DMS79 treated with DMSO at 0.1 percent for 48 hours (cell line): ENCODE measurements around the gene SCOC.
"Not testable (repeated sequence)": the region's sequence is repeated elsewhere in the genome, so short reads cannot be mapped to it uniquely, and the experiment has no call there.

ENCODE experiments used
- DNase-seq: peaks from one replicate; lab custom pipeline; 2025; lab: John Stamatoyannopoulos, UW

Gene SCOC

DNA sequence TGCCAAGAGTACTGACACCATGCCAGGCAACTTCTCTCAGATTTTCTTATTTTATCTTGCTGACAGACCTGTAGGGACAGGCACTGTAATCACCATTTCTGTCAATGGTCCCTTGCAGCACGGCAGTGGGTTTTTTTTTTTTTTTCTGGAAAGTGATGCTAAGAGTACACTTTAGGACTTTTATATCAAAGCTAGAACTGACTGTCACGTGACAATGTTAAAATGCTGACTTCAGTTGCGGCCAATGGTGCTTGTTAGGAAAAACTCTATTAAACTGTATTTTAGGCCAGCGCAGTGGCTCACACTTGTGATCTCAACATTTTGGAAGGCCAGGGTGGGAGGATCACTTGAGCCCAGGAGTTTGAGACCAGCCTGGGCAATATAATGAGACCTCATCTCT lies 12.3 kb upstream of the SCOC start:
- DNase-seq: no peak

DNA sequence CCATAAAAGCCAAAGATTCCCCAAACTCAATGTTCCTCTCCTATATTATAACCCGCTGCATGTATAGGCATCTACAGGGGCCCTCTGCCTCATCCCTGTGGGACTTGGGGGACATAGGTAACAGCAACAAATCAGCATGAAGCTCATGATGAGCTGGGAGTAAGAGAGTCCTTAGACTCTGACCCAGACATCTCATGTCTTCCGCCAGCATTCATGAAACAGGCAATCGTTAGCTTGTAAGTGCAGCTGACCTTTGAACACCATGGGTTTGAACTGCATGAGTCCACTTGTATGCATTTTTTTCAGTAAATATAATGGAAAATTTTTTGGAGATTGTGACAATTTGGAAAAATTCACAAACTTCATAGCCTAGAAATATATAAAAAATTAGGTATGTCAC lies 10.4 kb upstream of the SCOC start:
- no peak for DNase-seq

DNA sequence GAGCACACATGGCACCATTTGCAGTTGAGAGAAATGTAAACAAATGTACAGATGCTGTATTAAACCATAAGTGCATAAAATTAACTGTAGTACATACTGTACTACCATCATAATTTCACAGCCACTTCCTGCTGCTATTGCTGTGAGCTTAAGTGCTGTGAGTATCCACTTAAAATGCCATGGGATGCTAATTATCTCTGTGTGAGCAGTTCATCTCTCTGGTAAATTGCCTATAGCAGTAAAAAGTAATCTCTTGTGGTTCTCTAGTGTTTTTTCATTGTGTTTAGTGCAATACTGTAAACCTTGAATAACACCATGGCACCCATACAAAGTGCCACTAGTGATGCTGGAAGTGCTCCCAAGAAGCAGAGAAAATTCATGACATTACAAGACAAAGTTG lies 9.9 kb upstream of the SCOC start:
- DNase-seq: peak; percentile 70

DNA sequence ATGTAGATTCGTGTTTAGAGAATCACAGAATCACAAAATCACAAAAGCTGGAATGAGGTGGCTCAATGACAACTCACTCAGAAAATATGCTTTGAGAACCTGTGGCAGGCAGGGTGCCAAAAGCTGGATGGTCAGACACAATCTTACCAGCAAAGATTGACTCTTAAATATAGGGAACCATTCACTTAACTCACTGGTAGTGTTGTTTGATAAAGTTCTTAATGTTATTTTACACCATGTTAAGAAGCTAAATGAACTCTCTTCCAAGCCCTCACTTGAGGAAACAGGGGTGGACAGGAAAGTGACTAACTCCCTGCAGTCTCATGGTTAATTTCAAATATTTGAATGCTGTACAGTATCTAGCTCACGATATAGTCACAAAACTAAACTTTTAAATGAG lies 5.7 kb upstream of the SCOC start:
- DNase-seq: no peak

DNA sequence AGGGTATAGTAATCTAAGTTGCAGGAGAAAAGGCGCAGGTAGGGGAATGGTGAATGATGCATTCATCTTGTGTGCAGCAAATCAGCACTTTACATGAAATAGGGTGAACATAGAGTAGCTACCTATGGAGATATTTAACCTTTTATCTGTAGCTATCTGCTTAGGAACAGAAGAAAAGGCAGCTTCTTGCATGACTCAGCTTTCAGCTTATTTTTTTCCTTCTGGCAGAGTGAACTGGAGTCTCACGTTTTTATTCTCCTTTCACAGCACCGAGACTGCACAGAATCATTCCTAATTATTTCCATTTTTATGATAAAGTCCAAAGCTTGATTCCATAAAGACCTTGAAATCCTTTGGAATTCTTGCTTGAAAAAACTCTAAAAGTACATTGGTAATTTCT lies 4.8 kb upstream of the SCOC start:
- DNase-seq: no peak

DNA sequence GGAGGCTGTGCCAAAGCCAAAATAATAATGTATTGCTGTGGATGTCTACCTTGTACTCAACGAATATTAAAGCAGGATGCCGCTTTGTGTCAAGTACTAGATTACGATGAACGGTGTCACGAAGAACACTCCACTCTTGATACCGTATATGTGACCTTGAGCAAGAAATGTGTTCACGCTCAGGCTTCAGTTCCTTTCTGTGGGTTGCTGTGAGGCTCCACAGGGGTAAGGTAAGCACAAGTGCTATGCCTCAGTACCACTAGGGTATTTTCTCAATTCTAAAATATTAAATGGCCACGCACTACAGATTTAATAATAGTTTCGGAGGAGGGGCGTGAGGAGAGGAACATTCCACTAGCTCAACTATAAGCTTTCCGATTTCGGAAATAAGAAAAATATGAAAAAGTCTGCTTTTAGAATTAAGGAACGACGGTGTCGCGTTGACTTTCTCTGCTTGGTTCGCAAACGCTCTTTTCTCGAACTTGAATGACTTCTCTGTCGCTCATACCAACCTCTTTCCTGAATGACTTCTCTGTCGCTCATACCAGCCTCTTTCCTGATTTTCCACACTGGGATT lies 607 bp upstream of the SCOC start:
- DNase-seq: peak; percentile 28

DNA sequence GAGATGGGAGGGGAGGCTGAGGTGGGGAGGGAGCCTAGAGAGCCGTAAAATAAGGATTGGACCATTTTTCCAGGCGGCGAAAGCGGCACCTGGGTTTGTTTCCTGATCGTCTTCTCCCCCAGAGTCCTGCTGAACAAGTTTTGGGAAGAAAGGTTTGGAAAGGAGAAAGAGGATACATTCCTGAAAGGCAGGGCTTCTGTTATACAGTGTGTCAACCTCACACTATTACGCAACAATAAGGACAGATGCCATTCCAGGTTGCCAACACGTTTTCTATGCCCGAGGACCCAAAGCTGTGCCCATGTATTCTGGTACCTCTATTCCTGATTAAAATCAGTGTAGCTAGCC lies 658 bp downstream of the SCOC start:
- DNase-seq: no peak

DNA sequence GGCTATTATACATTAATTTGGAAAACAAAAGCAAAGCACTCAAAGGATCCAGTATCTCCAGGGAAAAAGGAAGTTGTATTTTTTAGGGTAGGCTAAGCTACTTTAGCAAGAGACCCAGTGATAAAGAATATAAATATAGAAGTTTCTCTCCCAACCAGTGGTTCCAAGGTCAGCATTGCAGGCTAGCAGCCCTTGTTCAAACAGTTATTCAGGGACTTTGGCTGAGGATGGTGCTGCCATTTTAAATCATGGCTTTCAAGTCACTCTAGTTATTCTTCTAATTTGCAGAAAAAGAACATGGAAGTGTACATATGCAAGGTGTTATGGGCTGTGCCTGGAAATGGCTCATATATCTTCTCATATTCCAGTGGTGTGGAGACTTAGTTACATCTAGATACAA lies 9.3 kb downstream of the SCOC start:
- DNase-seq: no peak

DNA sequence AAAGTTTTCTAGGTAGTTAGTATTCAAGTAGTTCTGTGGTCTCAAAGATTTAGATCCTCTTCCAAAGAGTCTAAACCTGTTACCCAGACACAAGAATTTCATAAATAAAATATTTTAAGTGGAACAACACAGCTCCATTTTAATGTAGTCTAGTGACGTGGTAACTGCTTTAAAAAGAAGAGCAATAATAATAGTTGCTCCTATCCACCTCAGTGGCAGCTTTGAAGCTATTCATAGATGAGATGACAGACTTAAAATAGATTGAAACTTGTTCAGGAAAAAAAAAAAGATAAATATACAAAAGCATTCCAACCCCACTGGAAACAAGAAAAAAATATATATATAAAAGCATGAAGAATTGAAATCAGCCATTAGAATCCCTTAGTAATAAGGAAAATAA lies 14.6 kb downstream of the SCOC start:
- no peak for DNase-seq

DNA sequence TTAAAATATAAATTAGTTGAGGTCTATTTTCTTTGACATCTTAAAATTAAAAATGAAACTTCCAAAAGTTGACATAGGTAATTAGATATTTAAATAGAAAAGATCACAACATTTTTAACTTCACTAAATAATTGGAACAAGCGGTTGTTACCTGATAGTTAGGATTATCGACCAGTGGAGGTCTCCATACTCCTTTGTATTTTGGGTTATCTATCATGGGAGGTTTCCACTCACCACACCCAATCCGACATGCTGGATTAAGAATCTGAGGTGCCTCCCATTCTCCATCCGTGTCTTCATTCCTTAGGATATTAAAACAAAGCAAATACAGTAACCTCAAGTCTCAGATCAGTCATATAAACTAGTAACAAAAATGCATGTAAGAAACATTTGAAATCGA lies 22.2 kb downstream of the SCOC start:
- DNase-seq: no peak

DNA sequence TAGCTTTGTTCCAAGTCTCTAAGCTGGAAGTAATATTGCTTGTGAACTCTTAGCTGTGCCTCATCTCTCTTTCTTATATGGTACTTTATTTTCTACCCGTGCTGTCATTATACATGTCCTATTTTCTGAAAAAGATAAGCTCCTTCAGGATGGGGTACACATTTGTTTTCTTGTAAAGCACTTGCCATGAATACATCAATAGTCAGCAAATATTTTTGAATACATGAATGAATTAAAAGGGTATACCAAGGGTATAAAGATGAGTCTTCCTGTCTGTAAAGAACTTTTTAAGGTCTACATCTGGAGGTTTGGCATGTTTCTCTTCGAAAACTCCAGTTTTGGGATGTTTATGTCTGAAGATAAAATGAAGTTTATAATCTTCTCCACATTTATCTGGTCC lies 26.7 kb downstream of the SCOC start:
- DNase-seq: no peak

DNA sequence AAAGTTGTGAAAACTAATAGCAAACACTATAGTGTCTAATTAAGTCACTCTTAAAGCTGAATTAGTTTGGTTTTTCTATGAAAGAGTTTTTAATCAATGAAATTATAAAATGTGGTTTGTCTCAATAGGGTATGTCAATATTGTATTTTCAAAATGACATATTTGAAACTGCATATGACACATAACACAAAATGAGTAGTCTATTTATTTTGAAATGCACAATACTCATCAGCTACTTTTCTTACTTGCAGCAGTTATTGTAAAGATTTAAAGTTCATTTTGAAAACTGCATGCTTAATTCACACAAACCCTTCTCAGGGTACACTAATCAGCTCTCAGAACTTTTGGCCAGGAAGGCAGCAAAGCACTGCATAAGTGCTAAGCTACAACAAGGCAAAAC lies 32.8 kb downstream of the SCOC start:
- no peak for DNase-seq

DNA sequence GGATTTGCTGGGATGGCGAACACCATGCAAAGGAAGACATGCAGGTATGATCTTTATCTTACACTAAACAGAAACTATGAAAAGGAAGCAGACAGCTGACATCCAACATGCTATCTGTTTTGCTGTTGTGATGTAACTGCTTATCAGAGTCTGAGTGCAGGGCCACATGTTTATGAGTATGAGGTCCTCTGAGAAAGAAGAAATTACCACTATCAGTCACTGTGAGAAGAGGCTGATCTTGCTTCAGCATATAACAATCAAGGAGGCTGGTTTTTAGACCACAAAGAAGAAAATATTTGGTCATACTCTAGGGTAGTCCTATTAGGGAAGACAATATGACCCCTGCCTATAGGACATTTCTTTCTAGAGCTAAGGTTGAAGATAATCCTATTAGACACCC lies 35.5 kb downstream of the SCOC start:
- no peak for DNase-seq

DNA sequence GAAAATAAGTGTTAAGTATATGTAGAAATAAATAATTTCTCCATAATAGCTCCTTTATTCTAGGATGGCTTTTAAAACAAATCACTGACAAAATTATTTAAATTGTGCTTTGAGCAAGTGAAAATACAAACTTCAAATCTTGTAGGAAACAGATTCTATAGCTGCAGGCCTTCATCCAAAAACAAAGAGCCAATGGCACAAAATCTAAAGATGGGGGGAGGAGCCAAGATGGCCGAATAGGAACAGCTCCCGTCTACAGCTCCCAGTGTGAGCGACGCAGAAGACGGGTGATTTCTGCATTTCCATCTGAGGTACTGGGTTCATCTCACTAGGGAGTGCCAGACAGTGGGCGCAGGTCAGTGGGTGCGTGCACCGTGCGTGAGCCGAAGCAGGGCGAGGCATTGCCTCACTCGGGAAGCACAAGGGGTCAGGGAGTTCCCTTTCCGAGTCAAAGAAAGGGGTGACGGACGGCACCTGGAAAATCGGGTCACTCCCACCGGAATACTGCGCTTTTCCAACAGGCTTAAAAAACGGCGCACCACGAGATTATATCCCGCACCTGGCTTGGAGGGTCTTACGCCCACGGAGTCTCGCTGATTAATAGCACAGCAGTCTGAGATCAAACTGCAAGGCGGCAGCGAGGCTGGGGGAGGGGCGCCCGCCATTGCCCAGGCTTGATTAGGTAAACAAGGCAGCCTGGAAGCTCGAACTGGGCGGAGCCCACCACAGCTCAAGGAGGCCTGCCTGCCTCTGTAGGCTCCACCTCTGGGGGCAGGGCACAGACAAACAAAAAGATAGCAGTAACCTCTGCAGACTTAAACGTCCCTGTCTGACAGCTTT lies 39.9 kb downstream of the SCOC start:
- not testable (repeated sequence) for DNase-seq

DNA sequence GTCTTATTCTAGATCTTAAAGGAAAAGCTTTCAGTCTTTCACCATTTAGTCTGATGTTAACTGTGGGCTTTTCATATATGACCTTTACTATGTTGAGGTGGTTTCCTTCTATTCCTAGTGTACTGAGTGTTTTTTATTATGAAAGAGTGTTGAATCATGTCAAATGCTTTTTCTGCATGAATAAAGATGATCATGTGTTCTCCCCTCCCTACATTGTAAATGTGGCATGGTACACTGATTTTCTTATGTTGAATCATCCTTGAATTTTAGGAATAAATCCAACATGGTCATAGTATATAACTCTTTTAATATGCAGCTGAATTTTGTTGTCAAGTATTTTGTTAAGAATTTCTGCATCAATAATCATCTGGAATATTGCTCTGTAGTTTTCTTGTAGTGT lies 49.7 kb downstream of the SCOC start:
- no peak for DNase-seq

DNA sequence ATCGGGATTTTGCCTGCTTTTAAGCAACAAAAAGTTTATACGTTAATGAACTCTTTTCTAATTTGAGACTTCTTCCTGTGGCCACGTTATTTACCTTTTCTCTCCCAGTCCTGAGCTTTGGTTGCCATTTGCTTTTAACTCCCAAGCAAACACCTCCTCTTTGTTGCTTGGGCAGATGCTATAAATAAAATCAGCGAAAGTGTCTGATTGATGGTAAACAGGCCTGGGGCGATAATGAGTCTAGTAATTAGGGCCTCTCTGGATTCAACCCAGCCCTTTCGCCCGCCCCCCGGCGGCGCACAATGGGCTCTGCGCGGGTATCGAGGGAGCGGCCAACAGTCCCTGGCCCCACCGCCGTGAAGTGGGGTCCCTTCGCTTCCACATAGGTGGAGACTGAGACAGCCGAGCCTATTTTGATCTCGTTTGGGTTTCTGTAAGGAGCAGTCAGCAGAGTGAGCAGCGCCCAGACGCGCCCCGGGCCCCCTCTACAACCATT lies 53.2 kb downstream of the SCOC start:
- DNase-seq: peak; percentile 9

DNA sequence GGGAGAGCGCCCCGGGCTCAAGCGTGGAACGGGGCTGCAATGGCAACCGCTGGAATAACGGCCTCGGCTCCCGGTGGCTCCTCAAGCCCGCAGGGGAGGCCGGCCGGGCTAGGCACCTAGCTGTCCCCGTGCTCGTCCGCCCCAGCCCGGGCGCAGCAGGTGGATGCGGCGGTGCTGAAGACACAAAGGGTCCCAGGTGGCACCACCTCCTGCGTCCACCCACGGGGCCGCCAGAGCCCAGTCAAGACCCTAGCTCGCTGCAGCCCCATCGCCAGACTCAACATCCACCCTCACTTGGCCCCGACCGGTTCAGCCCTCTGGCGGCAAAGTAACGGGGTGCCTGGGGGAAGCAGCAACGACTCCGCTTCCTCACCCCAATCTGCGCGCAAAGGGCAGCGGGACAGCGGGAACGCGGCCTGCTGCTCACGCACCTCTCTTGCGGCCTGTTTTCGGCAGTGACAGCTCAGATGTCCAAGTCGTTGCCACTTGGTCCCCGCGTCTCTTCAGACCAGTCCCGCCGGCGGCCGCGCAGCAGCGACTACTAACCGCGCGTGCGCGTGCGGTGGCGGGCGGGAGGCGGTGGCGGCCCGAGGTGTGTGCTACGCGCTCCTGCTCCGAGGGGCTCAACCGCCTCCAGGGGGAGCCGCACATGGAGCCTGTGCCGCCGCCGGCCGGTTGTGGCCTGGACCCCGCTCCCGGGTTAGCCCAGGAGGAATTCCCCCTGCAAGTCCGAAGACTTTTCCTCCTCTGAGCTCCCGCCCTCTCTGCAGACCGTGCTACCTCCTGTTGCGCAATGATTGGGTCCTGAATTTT lies 53.9 kb downstream of the SCOC start, which contains the start of gene CLGN:
Gene CLGN, minus strand, starts transcription at position 543 of the 813 bp plus-strand sequence. CDS start 14,570 bp downstream, outside the sequence.
- peak; percentile 57 for DNase-seq

DNA sequence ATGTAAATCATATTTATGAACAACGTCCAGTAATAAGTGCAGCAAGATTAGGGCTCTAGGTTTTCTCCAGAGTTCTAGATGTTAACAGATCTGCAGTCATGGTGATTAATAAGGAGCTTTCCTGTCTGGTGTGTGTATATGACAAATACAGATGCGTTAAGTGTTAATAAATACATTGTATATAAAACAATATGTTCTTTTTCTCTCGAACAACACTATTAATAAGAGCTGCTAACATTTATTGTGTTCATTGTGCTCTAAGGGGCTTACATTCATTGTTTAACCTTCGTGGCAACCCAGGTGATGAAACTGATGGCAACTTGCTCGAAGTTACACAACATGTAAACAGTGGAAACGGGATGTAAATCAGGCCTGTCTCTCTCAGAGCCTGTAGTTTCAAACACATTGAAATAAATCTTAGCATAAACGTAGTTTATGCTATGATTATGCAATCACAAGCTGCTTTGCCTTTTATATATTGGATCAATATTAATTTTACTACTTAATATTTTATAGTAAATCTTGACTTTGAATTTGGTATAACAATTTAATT lies 54.5 kb downstream of the SCOC start:
- peak; percentile 57 for DNase-seq
